NB4 (cell line): Measurements from ENCODE around the gene OGDHL.

Source experiments
- DNase-seq: peaks from one replicate; pipeline ENCODE4 v3.0.0; 2010; ENCODE audit warnings: low read depth
- H3K4me3 ChIP-seq: one replicate; pipeline ENCODE4 v1.5.1; 2011; ENCODE audit warnings: mild to moderate bottlenecking, low read depth, low read length, moderate library complexity
- CTCF ChIP-seq: IDR thresholded peaks from one replicate; pipeline ENCODE4 v1.5.1; 2012; ENCODE audit warnings: low read depth, low read length
- MAX ChIP-seq: IDR thresholded peaks from 2 replicates; pipeline ENCODE4 v1.6.1; 2011; ENCODE audit warnings: low read depth, low read length
- MYC ChIP-seq: IDR thresholded peaks from 2 replicates; pipeline ENCODE4 v1.6.1; 2011; ENCODE audit warnings: low read depth, low read length
- POLR2A ChIP-seq: IDR thresholded peaks from 2 replicates; pipeline ENCODE4 v1.6.1; 2011; ENCODE audit warnings: mild to moderate bottlenecking; ENCODE audit not compliant: insufficient read length; ENCODE audit errors: extremely low read depth

The OGDHL gene

GRCh38 chr10:49749556-49750491 lies 12.3 kb downstream of the OGDHL start:
- no peak for DNase-seq
- TF ChIP-seq POLR2A = no peak
- no peak for TF ChIP-seq CTCF
- no peak for TF ChIP-seq MAX
- TF ChIP-seq MYC = no peak
- no peak overlapping the region for H3K4me3 ChIP-seq

DNA sequence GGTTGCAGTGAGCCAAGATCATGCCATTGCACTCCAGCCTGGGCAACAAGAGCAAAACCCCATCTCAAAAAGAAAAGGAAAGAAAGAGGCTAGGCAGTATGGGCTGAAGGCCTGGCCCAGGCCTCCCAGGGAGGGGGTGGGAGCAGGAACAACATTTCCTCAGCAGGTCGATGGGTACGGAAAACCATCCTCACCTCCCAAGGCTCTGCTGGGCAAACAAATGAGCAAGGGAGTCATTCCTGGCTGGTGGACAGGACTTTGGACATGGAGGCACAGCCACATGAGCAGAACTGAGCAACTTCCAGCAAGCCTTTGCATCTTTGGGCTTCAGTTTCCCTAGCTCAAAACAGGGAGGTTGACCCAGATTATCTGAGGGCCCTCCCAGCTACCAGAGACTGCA lies 13.0 kb downstream of the OGDHL start:
- H3K4me3 ChIP-seq = no peak overlapping the region
- DNase-seq = no peak
- TF ChIP-seq CTCF = no peak

DNA sequence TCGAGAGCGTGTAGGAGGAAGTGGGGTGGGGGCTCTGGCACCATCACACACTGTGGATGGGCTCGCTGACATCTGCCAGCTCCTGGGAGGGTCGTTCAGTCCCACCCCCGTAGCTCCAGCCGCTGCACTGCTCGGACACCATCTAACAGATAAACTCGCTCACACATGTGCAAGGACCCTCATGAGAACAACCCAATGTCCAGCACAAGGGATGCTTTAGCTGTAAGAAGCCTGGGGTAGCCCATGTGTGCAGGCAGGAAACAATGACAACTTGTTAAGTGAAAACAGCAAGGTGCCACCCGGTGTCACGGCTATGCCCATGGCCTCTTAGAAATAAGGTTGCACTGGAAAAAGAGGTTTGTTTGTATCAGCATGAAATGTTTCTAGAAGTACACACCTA lies 14.1 kb downstream of the OGDHL start:
- TF ChIP-seq CTCF = no peak
- no peak for TF ChIP-seq MAX
- TF ChIP-seq POLR2A = no peak
- no peak for TF ChIP-seq MYC
- DNase-seq = no peak
- H3K4me3 ChIP-seq = no peak overlapping the region

- TF ChIP-seq MAX = no peak
- no peak for TF ChIP-seq CTCF
- TF ChIP-seq POLR2A = no peak
- TF ChIP-seq MYC = no peak
- no peak for DNase-seq
- H3K4me3 ChIP-seq = no peak overlapping the region
These were observed 14.8 kb downstream of the OGDHL start for GRCh38 chr10:49747303-49747646.

- TF ChIP-seq CTCF (no peak), MAX (no peak), MYC (no peak), POLR2A (no peak)
- no peak overlapping the region for H3K4me3 ChIP-seq
- no peak for DNase-seq
These were observed 15.4 kb downstream of the OGDHL start for GRCh38 chr10:49746626-49747302.

GRCh38 chr10:49745756-49746155 lies 16.4 kb downstream of the OGDHL start:
- no peak overlapping the region for H3K4me3 ChIP-seq
- TF ChIP-seq CTCF (no peak), POLR2A (no peak), MYC (no peak), MAX (no peak)
- DNase-seq = no peak
